Skeletal muscle satellite cell (primary cell): Measurements from ENCODE around the gene IFT88.

Source experiments
- H3K27me3 ChIP-seq: 2 replicates; pipeline ENCODE4 v1.7.0; 2013; ENCODE audit warnings: low read length; ENCODE audit not compliant: control insufficient read depth, insufficient read depth
- H3K36me3 ChIP-seq: 2 replicates; pipeline ENCODE4 v1.7.0; 2013; ENCODE audit warnings: mild to moderate bottlenecking, control low read depth, low read length; ENCODE audit not compliant: insufficient read depth
- H3K4me1 ChIP-seq: 2 replicates; pipeline ENCODE4 v1.7.0; 2013; ENCODE audit warnings: low read length; ENCODE audit not compliant: control insufficient read depth, insufficient read depth
- H3K4me2 ChIP-seq: 2 replicates; pipeline ENCODE4 v1.7.0; 2013; ENCODE audit warnings: mild to moderate bottlenecking, low read length
- H3K4me3 ChIP-seq: 2 replicates; pipeline ENCODE4 v1.7.0; 2013; ENCODE audit warnings: low read length
- H3K9ac ChIP-seq: 2 replicates; pipeline ENCODE4 v1.7.0; 2013; ENCODE audit warnings: mild to moderate bottlenecking, low read depth, low read length, moderate library complexity
- H3K9me3 ChIP-seq: replicated peaks from 2 replicates; pipeline ENCODE4 v1.7.0; 2013; ENCODE audit warnings: mild to moderate bottlenecking, control low read depth, low read length

The IFT88 gene

DNA sequence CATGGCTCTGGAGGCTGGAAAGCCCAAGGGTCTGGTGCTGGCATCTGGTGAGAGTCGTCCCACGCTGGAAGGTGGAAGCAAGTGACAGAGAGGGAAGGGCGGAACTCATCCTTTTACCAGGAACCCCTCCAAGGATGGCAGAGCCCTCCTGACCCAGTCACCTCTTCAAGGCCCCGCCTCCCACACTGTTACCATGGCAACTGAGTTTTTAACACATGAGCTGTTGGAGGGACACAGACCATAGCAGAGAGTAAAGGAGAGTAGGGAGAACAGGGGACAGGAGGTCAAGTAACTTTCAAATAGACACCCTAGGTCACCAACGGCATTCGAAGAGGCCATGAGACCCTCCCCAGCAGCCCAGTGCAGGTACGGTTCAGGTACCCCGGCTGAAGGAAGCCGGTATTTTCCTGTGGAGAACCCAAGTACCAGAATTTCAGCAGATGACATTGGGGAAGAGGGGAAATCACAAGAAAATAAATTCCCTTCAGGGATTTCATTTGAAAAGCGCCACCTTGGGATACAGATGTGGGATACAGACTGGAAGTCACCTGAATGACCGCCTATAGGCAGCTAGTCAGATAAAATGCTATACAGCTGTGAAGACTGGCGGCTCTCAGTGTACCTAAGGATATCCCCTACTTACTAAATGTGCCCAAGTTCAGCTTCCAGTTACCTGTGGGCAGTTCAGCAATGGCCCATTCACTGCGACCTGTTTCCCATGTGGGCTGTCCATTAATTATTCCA is 144.5 kb downstream of the IFT88 start:
- Histone ChIP-seq H3K4me1 (peaks cover 45% of the 10 kb centered on the region), H3K4me3 (no peak overlapping the region), H3K36me3 (no peaks in the 10 kb centered on the region), H3K9ac (no peak overlapping the region), H3K27me3 (peaks cover under 1% of the 10 kb centered on the region), H3K4me2 (no peak overlapping the region), H3K9me3 (no peaks in the 10 kb centered on the region)

DNA sequence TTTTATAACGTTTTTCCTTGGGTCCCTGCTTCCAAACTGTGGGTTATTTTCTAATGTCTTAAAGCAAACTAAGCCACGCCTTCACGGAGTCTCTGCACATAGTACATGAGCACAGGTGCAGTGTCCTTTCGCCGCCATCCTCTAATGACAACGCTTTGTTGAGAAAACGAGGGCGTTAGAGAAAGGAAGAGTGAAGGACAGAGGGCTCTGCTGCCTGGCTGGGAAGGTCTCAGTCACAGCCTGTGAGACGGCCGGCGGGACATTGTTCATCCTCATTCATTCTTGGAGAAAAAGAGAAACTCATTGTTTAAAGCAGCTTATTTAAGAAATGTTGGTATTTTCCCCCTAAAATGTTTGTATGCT is 146.0 kb downstream of the IFT88 start:
- peak overlapping the region; percentile 55 for H3K9ac ChIP-seq
- peak overlapping the region; percentile 86 for H3K4me2 ChIP-seq
- peaks cover 7% of the 10 kb centered on the region for H3K27me3 ChIP-seq
- H3K9me3 ChIP-seq, result no peaks in the 10 kb centered on the region
- H3K4me1 ChIP-seq, result peaks cover 50% of the 10 kb centered on the region
- peak overlapping the region; percentile 63 for H3K4me3 ChIP-seq
- no peaks in the 10 kb centered on the region for H3K36me3 ChIP-seq

DNA sequence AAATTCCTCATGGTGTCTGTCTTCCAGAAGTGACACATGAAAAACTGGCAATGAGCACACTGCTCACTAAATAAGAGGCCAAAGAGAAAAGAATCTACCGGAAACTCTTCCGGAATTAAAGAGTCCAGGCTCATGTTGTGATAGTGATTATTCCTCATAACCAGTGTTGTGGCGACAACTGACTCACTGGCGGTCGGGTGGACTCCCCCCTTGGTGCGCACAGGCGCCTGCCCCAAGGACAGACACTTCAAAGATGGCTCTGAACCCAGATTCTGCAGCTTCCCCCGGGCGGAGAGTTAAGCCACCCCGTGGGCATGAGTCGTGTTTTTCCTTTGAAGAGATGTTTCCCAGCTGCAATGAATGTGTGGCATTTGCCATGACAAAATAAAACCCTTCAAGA is 146.8 kb downstream of the IFT88 start:
- Histone ChIP-seq H3K9ac (peak overlapping the region; percentile 55), H3K4me1 (peaks cover 44% of the 10 kb centered on the region), H3K4me3 (peak overlapping the region; percentile 63), H3K4me2 (peak overlapping the region; percentile 86), H3K27me3 (peaks cover 7% of the 10 kb centered on the region), H3K9me3 (no peaks in the 10 kb centered on the region), H3K36me3 (no peaks in the 10 kb centered on the region)

DNA sequence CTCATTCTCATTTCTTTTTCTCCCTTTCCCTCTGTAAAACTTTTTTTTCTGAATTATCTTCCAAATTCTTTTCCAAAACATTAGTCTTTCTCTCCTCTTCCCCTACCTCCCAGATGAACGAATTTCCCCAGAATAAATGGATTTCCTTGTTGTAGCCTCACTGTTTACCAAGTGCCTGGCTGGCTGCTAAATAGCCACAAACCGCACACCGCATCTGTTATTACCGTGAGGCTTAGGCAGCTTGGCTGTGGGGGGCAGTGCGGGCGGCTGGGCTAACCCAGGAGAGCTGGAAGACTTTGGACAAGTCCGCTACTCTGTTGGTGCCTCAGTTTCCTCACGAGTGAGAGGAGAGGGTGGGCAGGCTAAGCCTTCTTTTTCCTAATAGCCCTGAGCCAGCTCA is 147.2 kb downstream of the IFT88 start:
- Histone ChIP-seq H3K27me3 (peaks cover 7% of the 10 kb centered on the region), H3K36me3 (no peaks in the 10 kb centered on the region), H3K4me1 (peaks cover 40% of the 10 kb centered on the region), H3K9me3 (no peaks in the 10 kb centered on the region), H3K9ac (peak overlapping the region; percentile 55), H3K4me3 (peak overlapping the region; percentile 63), H3K4me2 (peak overlapping the region; percentile 86)

DNA sequence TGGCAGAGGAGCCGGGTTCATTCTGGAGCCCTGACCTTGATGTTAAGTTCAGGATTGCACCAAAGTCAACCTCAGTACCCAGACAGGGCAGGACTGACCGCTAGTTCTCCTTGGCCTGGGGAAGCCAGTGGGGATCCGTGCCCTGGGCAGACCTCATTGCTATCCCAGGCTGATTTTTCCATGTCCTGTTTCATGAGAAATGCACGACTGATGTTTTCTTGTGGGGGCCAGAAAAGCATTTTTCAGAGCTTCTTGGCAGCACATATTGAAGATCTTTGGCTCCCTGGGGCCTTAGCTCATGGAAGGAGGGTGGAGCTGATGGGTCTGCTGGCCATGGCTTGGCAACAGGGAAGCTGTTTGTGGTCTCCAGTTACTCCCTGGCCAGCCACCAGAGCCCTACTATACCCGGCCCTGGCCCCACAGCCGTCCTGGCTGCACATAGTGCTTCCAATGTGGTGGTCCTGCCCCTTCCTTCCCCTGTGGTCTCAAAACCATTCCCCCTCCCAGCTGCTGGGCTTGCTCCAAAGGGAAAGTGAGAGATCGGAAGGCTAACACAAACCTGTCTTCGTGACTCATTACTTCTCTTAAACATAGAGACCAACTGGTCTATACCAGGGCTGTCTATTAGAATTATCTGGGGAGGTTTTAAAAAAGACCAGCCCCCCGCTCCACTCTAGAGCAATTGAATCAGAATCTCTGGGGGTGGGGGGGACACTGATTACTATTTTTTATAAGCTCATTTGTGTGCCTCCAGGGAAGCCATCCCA is 147.8 kb downstream of the IFT88 start:
- H3K9me3 ChIP-seq, result no peaks in the 10 kb centered on the region
- peak overlapping the region; percentile 86 for H3K4me2 ChIP-seq
- H3K36me3 ChIP-seq, result no peaks in the 10 kb centered on the region
- peaks cover 34% of the 10 kb centered on the region for H3K4me1 ChIP-seq
- peak overlapping the region; percentile 63 for H3K4me3 ChIP-seq
- H3K9ac ChIP-seq, result peak overlapping the region; percentile 55
- peaks cover 7% of the 10 kb centered on the region for H3K27me3 ChIP-seq

DNA sequence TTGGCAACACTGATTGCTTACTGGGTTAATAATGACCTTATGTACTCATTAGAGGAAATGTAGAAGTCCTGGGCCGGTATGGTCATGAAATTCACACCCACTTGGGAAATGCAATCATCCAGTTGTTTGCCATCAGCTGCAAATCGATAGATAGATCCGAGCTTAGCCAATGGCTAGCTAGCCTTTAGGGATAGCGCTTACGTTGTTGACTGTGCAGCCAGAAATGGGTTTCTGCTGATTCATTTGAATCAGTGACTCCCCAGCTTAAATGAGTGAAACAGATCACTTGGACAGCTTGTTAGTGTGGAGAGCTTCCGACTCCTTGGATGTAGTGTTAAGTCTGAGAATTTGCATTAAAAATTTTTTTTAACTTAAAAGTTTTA is 148.4 kb downstream of the IFT88 start:
- peaks cover 7% of the 10 kb centered on the region for H3K27me3 ChIP-seq
- no peak overlapping the region for H3K4me3 ChIP-seq

DNA sequence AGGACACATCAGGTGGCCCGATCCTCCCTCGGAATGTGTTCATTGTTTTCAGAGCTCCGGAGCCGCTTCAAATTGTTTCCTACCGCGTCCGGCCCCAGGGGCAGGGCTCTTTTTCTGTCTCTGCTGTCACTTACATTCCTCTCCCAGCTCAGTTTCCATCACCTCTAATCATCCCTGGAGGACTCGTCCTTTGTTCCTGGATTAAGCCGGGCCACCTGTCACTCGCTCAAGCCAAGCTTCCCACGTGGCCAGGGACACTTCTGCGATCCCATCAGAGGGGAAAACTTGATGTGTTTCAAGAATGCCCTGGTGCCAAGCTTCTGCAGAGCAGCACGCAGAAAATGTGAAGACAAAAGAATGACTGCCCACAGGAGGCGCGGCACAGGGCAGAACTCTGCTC is 150.0 kb downstream of the IFT88 start:
- Histone ChIP-seq H3K36me3 (no peaks in the 10 kb centered on the region), H3K9me3 (no peaks in the 10 kb centered on the region), H3K9ac (no peak overlapping the region), H3K4me1 (peaks cover 37% of the 10 kb centered on the region), H3K27me3 (peaks cover 7% of the 10 kb centered on the region), H3K4me3 (no peak overlapping the region), H3K4me2 (peak overlapping the region; percentile 12)

More for the DNA sequence above, 148.4 kb downstream of the IFT88 start:
- no peaks in the 10 kb centered on the region for H3K36me3 ChIP-seq
- no peak overlapping the region for H3K9ac ChIP-seq
- H3K9me3 ChIP-seq, result no peaks in the 10 kb centered on the region
- peaks cover 33% of the 10 kb centered on the region for H3K4me1 ChIP-seq
- peak overlapping the region; percentile 86 for H3K4me2 ChIP-seq

DNA sequence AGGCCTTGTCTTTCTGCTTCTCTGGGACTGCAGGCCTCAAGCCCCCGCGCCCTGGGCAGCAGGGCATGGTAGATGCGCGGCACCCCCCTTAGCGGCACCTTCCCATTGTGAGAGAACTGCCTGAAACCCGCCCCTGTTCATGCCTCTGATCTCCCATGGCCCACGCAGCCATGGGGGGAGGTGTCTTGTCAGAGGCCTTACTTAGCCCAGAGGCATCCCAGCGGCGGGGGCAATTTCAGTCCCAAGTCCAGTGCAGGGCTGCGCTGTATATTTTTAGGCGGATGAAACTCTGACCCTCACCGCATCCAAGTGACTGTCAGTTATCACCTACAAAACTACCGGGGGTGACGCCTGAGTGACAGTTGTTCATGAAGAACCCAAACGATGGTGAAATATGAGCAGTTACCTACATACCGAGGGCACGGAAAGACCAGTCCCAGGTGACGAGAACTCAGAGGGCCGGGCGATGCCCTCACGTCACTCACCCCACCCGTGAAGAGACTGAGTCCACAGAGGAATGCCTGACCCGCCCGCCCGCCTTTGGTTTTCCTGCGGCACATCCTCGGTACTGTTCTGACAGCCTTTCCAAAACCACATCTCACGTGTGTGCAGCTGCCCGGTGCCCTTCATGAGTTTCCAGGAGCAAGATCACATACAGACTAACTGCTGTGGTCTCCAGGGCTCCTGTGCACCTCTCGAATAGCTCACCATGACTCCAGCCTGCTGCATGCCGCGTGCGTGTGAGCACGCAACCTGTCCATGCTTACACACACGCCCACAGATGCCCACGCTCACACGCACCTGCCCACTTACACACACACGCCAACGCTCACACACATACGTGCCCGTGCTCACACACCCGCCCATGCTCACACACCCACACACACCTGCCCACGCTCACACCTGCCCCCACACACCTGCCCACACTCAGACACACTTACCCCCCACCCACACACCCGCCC is 150.9 kb downstream of the IFT88 start:
- Histone ChIP-seq H3K27me3 (peaks cover 7% of the 10 kb centered on the region), H3K4me2 (no peak overlapping the region), H3K9ac (no peak overlapping the region), H3K4me1 (peaks cover 39% of the 10 kb centered on the region), H3K4me3 (no peak overlapping the region), H3K9me3 (no peaks in the 10 kb centered on the region), H3K36me3 (no peaks in the 10 kb centered on the region)

DNA sequence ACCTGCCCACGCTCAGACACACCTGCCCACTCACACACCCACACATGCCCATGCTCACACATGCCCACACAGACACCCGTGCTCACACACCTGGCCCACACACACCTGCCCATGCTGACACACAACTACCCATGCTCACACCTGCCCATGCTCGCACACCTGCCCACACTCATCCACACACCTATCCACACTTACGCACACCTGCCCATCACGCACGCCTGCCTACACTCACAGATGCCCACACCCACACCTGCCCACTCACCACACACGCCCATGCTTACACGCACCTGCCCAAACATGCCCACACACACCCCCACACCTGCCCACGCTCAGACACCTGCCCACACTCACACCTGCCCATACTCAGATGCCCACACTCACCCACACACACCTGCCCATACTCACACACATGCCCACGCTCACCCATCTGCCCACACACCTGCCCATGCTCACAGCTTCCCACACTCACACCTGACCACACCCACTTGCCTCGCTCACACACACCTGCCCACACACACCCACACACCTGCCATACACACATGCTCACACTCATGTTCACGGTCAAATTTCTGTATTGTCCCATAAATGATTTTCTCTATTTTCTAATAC is 152.1 kb downstream of the IFT88 start:
- no peaks in the 10 kb centered on the region for H3K9me3 ChIP-seq
- no peaks in the 10 kb centered on the region for H3K36me3 ChIP-seq
- H3K4me2 ChIP-seq, result no peak overlapping the region
- no peak overlapping the region for H3K9ac ChIP-seq
- H3K4me1 ChIP-seq, result peaks cover 27% of the 10 kb centered on the region
- peaks cover 7% of the 10 kb centered on the region for H3K27me3 ChIP-seq
- H3K4me3 ChIP-seq, result no peak overlapping the region

DNA sequence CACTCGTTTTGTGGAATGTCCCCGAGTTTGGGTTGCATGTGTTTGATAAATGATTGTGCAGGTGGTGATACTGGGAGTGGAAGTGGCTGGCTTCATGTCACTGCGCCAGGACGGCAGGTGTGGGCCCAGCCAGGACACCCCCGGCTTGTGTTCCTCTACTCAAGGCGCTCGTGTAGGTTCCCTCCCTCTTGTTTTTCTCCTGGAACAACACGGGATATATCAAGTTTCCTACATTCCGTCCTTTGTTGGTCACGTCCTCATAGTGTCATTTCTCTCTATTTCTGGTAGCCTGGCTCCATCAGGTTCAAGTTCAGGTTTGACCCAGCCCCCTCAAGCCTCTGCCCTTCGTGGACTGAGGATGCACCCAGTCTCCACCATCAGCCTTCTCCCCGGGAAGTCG is 152.8 kb downstream of the IFT88 start:
- peaks cover 7% of the 10 kb centered on the region for H3K27me3 ChIP-seq
- H3K4me1 ChIP-seq, result peaks cover 19% of the 10 kb centered on the region
- H3K9me3 ChIP-seq, result no peaks in the 10 kb centered on the region
- H3K36me3 ChIP-seq, result no peaks in the 10 kb centered on the region
- no peak overlapping the region for H3K9ac ChIP-seq
- H3K4me3 ChIP-seq, result no peak overlapping the region
- H3K4me2 ChIP-seq, result no peak overlapping the region

DNA sequence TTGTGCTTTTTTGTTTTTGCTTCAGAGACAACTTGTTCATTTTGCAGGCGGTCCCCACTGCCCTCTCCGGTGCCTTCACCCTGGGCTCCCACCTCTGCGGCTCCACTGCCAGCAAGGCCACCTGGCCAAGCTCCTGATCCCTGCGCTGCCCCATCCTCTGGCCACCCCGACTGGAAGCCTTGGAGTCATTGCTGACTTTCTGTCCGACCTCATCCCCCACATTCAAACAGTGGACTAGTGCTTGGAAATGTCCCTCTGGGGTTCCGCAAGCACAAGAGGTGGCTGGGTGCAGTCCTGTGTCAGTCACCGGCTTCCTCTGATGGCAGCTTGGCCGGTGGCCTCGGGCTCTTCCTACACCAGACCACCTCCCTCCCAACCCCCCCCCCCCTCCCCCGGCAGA is 153.5 kb downstream of the IFT88 start:
- Histone ChIP-seq H3K27me3 (peaks cover 7% of the 10 kb centered on the region), H3K4me3 (no peak overlapping the region), H3K9ac (no peak overlapping the region), H3K4me1 (peaks cover 14% of the 10 kb centered on the region), H3K4me2 (no peak overlapping the region), H3K9me3 (no peaks in the 10 kb centered on the region), H3K36me3 (no peaks in the 10 kb centered on the region)
